T-helper 9 cell (primary cell): ENCODE data around the gene RBAK.
"Not testable (repeated sequence)": the region's sequence is repeated elsewhere in the genome, so short reads cannot be mapped to it uniquely, and the experiment has no call there.

ENCODE experiments used
- DNase-seq: peaks from one replicate; pipeline ENCODE4 v3.0.0-alpha.2; 2020

Gene RBAK

GRCh38 chr7:5051731-5052130 lies 6.1 kb downstream of the RBAK start:
- not testable (repeated sequence) for DNase-seq

DNA sequence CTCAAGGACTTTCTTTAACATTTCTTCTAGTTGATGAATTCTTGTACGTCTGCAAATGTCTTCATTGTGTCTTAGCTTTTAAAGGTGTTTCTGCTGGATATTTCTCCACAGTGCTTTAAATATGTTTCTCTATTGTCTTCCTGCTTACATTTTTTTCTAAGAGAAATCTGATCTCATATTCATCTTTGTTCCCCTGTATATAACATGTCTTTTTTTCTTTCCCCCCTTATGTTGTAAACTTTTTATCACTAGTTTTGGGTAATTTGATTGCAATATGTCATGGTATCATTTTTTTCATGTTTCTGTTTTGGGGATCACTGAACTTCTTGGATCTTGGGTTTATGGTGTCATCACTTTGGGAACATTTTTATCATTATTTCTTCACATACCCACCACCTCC lies 7.5 kb downstream of the RBAK start:
- DNase-seq = no peak

- no peak for DNase-seq
Measured at GRCh38 chr7:5063698-5064097, 18.0 kb downstream of the RBAK start.

- DNase-seq = no peak
Measured at GRCh38 chr7:5064391-5065106, 18.9 kb downstream of the RBAK start.

- DNase-seq = no peak
Measured at GRCh38 chr7:5065107-5065407, 19.4 kb downstream of the RBAK start.

- no peak for DNase-seq
Measured at GRCh38 chr7:5068521-5068920, 22.9 kb downstream of the RBAK start.

GRCh38 chr7:5070206-5070605 lies 24.5 kb downstream of the RBAK start:
- no peak for DNase-seq

GRCh38 chr7:5075187-5075586 lies 29.5 kb downstream of the RBAK start:
- not testable (repeated sequence) for DNase-seq

DNA sequence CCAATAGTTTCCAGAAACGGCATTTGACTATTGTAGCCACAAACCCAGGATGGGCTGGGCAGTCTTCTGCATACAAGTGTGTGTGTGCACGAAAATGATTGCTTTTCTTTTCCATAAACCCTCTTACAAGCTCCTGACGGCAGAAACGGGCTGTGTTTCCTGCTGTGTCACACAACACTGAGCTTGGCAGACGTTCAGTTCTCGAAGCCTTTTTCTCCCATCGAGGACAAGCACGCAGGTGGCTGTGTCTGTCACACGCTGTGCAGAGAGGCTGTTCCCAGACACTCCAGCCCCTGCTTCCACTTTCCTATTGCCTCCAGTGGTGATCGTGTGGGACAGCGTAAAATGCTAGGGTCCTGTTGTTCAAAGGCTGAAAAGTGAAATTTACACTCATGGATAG lies 32.1 kb downstream of the RBAK start:
- no peak for DNase-seq

DNA sequence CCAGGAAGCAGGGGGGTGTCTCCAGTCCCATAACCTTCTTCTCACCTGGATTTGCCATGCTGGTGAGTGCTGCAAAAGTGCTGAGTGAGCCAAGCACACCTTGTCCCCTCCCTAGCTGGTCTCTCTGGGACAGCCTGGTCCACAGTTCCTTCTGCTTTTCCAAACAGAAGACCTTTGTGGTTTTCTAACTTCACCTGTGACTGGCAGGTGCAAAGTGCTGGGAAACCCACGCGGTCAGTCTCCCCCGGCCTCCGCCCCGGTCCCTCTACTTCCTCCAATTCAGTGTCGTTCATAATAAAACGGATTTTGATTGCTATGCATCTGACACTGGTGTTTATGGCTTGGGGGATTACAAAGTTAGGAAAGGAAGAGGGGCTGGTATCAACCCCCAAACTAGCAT lies 37.1 kb downstream of the RBAK start:
- no peak for DNase-seq

GRCh38 chr7:5083311-5083711 lies 37.7 kb downstream of the RBAK start:
- no peak for DNase-seq

DNA sequence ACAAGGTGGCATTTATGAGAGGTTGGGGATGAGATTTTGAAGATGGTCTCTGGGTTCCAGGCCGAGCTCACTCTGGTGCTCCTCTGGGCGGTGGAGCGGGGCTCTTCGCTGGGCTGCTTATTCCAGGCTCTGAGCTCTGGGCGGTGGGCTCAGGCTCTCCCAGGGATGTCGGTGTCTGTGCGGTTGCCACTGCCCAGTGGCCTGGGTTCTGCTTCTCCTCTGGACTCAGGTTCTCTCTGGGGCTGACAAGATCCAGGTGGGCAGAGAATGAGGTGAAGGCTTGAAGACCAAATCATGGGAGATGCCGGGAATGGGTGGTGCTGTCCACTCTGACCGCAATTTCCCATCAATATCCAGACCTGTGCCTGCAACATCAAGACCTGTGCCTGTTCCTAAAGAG lies 40.6 kb downstream of the RBAK start:
- no peak for DNase-seq

GRCh38 chr7:5088228-5088833 lies 42.7 kb downstream of the RBAK start:
- not testable (repeated sequence) for DNase-seq

DNA sequence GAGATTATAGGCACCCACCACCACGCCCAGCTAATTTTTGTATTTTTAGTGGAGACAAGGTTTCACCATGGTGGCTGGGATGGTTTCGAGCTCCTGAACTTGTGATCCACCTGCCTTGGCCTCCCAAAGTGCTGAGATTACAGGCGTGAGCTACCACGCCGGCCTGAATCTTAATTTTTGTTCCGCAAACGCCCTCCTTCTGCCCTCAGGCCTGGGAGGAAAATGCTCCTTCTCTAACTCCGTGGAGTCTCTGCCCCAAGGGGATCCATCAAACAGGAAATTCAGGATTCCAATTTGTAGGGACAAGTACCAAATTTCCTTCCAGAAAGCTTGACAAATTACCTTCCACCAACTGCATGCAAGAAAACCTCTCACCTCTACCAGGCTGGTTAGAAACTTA lies 43.2 kb downstream of the RBAK start:
- DNase-seq = no peak

DNA sequence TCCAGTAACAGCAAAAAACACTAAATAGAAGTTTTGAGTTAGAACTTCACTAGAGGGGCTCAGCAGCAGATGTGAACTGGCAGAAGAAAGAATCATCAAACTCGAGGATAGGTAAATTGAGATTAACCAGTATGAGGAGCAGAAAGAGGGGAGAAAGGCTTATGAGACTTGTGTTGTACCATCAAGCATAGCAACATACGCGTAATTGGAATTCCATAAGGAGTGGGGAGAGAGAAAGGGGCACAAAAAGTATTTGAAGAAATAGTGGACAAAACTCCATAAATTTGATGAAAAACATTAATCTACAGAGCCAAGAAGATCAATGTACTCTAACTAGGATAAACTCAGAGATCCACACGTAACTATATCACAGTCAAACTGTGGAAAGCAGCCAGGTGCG lies 48.3 kb downstream of the RBAK start:
- no peak for DNase-seq

DNA sequence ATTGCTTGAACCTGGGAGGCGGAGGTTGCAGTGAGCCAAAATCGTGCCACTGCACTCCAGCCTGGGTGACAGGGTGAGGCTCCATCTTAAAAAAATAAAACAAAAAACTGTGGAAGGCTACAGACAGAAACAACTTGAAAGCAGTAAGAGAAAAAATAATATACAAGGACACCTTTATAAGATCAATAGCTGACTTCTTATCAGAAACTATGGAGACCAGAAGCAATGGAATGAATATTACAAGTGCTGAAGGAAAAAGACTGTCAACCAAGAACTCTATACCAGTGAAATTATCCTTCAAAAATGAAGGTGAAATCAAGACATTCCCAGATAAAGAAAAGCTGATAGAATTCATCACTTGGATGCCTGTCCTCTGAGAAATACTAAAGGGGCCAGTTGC lies 49.0 kb downstream of the RBAK start:
- no peak for DNase-seq

- DNase-seq = no peak
Measured at GRCh38 chr7:5116359-5116758, 70.7 kb downstream of the RBAK start.

DNA sequence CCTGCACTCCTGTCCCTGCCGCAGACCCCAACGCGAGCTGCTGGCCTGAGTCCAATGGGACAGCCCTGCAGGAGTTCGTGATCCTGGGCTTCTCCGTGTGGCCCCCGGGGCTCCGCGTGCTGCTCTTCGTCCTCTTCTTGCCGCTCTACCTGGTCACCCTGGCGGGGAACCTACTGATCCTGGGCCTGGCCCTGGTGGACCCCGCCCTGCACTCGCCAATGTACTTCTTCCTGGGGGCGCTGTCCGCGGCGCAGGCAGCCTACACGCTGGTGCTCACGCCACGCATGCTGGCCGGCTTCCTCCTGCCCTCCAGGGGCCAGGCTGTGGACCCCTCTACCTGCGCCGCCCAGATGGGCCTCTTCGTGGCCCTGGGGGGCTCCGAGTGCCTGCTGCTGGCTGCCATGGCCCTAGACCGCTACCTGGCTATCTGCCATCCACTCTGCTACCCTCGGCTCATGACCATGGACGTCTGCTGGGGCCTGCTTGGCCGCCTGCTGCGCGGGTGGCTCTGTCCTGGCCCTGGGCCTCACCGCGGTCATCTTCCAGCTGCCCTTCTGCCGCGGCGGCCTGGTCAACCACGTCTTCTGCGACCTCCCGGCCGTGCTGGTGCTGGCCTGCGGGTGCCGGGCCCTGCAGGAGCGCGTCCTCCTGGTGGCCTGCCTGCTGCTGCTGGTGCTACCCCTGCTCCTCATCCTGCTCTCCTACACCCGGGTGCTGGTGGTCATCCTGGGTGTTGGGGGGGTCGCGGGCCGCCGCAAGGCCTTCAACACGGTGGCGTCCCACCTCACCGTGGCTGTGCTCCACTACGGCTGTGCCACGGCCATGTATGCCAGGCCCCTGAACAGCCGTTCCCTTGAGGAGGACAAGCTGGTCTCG lies 71.7 kb downstream of the RBAK start:
- no peak for DNase-seq
